ENCODE results near the gene CCND1. TPM values are rescaled to one million over a fixed set of nuclear protein-coding genes. Genes with fewer than 3 reads are reported as not detected.

CCND1 gene
- total and polyA plus RNA-seq, 9 of the 15 experiments (the other 6 are each of a cell fraction or from before 2014, with no cell fraction given): 0.04 to 23.3 (median 3.8) TPM

GRCh38 chr11:69685348-69685747, 44.4 kb downstream of the CCND1 start:
- BruUV-seq (replicated peaks): no TSS peak
- no peaks in the 10 kb centered on the region for H3K27me3 ChIP-seq (ENCODE audit: control insufficient read depth in 2 of 2, insufficient read depth in 2 of 2, low read length in 2 of 2)
- H3K79me2 ChIP-seq (ENCODE audit: control insufficient read depth, insufficient read depth, low read length): no peaks in the 10 kb centered on the region
- no peaks in the 10 kb centered on the region for H3K9me1 ChIP-seq (ENCODE audit: control insufficient read depth, insufficient read depth, low read length)
- POLR2A ChIA-PET: no interaction called here
- no peak for TF ChIP-seq NR2C1 (IDR thresholded peaks at IDR 0.05)
- no peak for TF ChIP-seq NR2C1 (tag; IDR thresholded peaks at IDR 0.05)
- no peak for TF ChIP-seq ZNF12 (CRISPR knock-in tag; IDR thresholded peaks at IDR 0.05)
- TF ChIP-seq TFE3 (CRISPR knock-in tag; IDR thresholded peaks at IDR 0.05): no peak
- 0 out of 2 replicates have a peak, but pooled peaks have one; percentile 42 for TF ChIP-seq ADNP (tag; IDR thresholded peaks at IDR 0.05)
- TF ChIP-seq ZKSCAN1 (IDR thresholded peaks at IDR 0.05; ENCODE audit: low read depth, low read length): peak; percentile 22; the same call in 1 of the 2 replicates
- TF ChIP-seq RBM25 (IDR thresholded peaks at IDR 0.05; ENCODE audit: low read depth, low read length, severe bottlenecking): peak; percentile 51
- TF ChIP-seq, protein P1, sequence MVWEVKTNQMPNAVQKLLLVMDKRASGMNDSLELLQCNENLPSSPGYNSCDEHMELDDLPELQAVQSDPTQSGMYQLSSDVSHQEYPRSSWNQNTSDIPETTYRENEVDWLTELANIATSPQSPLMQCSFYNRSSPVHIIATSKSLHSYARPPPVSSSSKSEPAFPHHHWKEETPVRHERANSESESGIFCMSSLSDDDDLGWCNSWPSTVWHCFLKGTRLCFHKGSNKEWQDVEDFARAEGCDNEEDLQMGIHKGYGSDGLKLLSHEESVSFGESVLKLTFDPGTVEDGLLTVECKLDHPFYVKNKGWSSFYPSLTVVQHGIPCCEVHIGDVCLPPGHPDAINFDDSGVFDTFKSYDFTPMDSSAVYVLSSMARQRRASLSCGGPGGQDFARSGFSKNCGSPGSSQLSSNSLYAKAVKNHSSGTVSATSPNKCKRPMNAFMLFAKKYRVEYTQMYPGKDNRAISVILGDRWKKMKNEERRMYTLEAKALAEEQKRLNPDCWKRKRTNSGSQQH (CRISPR knock-in tag; IDR thresholded peaks at IDR 0.05): no peak
- H3K4me2 ChIP-seq (ENCODE audit: insufficient read depth, low read length): peak overlapping the region; percentile 37; the same call in 1 of the 2 replicates
- in situ Hi-C loops (cut with MboI) (loop anchor here (10.0 kb wide), 1 partner anchor 199 kb away; no protein-coding TSS in a partner anchor), intact Hi-C loops (cut with micrococcal nuclease) (loop anchor here (5.0 kb wide), 2 partner anchors 157 to 512 kb away; no protein-coding TSS in a partner anchor)
- no peak for DNase-seq (ENCODE audit: extremely low read depth in 1 of 4, low spot score in 3 of 4)
- no peak for FAIRE-seq
- no peak for ATAC-seq
- no peak overlapping the region for H3K27ac ChIP-seq (ENCODE audit: extremely low read depth, low read depth, low read length)
- CTCF ChIA-PET (ENCODE audit: low intra/inter-chr PET ratio): interaction anchor here (0.6 to 3.0 kb wide), 7 partner anchors 112 to 1070 kb away, joined by 3 to 25 read pairs (median 5); no protein-coding TSS in a partner anchor
- WGBS (ENCODE audit: insufficient coverage, low coverage, missing lambda C conversion rate): 6% methylated on average over 8 of the region's 8 CpGs
- H3K4me1 ChIP-seq (replicated peaks in 1 of 2; ENCODE audit: control insufficient read depth in 2 of 2, insufficient read depth in 2 of 2, low read length in 2 of 2): peaks cover 3 to 16% of the 10 kb centered on the region in 2 experiments; a peak in 4 of 5 replicates
- H3K36me3 ChIP-seq (ENCODE audit: control insufficient read depth, insufficient read depth, low read length): no peaks in the 10 kb centered on the region; the same call in 2 of the 3 replicates
- H3K4me3 ChIP-seq: no peak overlapping the region
- no peak overlapping the region for H3K9ac ChIP-seq (ENCODE audit: insufficient read depth in 1 of 2, low read depth in 2 of 2, low read length in 2 of 2)
- no peaks in the 10 kb centered on the region for H4K20me1 ChIP-seq (replicated peaks; ENCODE audit: control insufficient read depth, insufficient read depth, low read length)
- no peak overlapping the region for H2AFZ ChIP-seq (ENCODE audit: low read depth, low read length)
- H3K9me3 ChIP-seq (replicated peaks; ENCODE audit: control insufficient read depth, insufficient read depth, low read depth, low read length): 0 out of 2 replicates have a peak, but pooled peaks cover 2% of the 10 kb centered on the region
